NK-92 (cell line): ENCODE results near the gene NEK7.
"Not testable (repeated sequence)": the region's sequence is repeated elsewhere in the genome, so short reads cannot be mapped to it uniquely, and the experiment has no call there.

Source experiments
- DNase-seq: peaks from one replicate; lab custom pipeline; 2025; ENCODE audit not compliant: unreplicated experiment; lab: John Stamatoyannopoulos, UW

NEK7 gene

GRCh38 chr1:198201956-198202784 lies 45.4 kb downstream of the NEK7 start:
- DNase-seq = no peak

- DNase-seq = no peak
These were observed 46.6 kb downstream of the NEK7 start for GRCh38 chr1:198203434-198203833.

GRCh38 chr1:198205016-198205684 lies 48.4 kb downstream of the NEK7 start:
- no peak for DNase-seq

- DNase-seq = no peak
These were observed 49.5 kb downstream of the NEK7 start for GRCh38 chr1:198206292-198206691.

- no peak for DNase-seq
These were observed 54.9 kb downstream of the NEK7 start for GRCh38 chr1:198211696-198212095.

GRCh38 chr1:198212126-198212525 lies 55.3 kb downstream of the NEK7 start:
- no peak for DNase-seq

- no peak for DNase-seq
These were observed 55.9 kb downstream of the NEK7 start for GRCh38 chr1:198212675-198213074.

GRCh38 chr1:198214924-198215323 lies 58.1 kb downstream of the NEK7 start:
- no peak for DNase-seq

GRCh38 chr1:198220428-198220827 lies 63.6 kb downstream of the NEK7 start:
- DNase-seq = no peak

- not testable (repeated sequence) for DNase-seq
These were observed 70.2 kb downstream of the NEK7 start for GRCh38 chr1:198227010-198227409.

GRCh38 chr1:198227454-198227853 lies 70.7 kb downstream of the NEK7 start:
- DNase-seq = not testable (repeated sequence)

GRCh38 chr1:198228925-198229324 lies 72.1 kb downstream of the NEK7 start:
- DNase-seq = no peak

GRCh38 chr1:198231779-198232178 lies 75.0 kb downstream of the NEK7 start:
- DNase-seq = no peak

- no peak for DNase-seq
These were observed 75.6 kb downstream of the NEK7 start for GRCh38 chr1:198232378-198232777.

GRCh38 chr1:198232940-198233675 lies 76.3 kb downstream of the NEK7 start:
- no peak for DNase-seq

- DNase-seq = no peak
These were observed 77.9 kb downstream of the NEK7 start for GRCh38 chr1:198234520-198235251.

GRCh38 chr1:198238121-198238520 lies 81.3 kb downstream of the NEK7 start:
- DNase-seq = no peak

- no peak for DNase-seq
These were observed 84.8 kb downstream of the NEK7 start for GRCh38 chr1:198241553-198241952.

- no peak for DNase-seq
These were observed 88.0 kb downstream of the NEK7 start for GRCh38 chr1:198244772-198245171.

- DNase-seq = no peak
These were observed 88.6 kb downstream of the NEK7 start for GRCh38 chr1:198245379-198245778.

- DNase-seq = no peak
These were observed 89.5 kb downstream of the NEK7 start for GRCh38 chr1:198246337-198246736.
